WTC11 (cell line): ENCODE results near the gene PLCD4. TPM values are rescaled to one million over a fixed set of nuclear protein-coding genes. Genes with fewer than 3 reads are reported as not detected.
A peak's percentile ranks its signal among the peaks of the same experiment; 100 is the strongest.

Experiments
- ATAC-seq: fragments of 200-7000 bp; cut with Tn5 transposase; 2 replicates; pipeline ENCODE4 v1.10.0; 2021; ENCODE audit warnings: mild to moderate bottlenecking, moderate library complexity
- CTCF ChIA-PET: fragments of 300-600 bp; sonication (Branson Sonifier 250); formaldehyde crosslinking; loops from one replicate; lab custom pipeline; 2021; ENCODE audit warnings: antibody characterized with exemption; lab: Charles Lee
- POLR2A ChIA-PET: fragments of 350-600 bp; sonication (Branson Sonifier 250); formaldehyde crosslinking; loops from one replicate; lab custom pipeline; 2021; ENCODE audit warnings: antibody characterized with exemption; lab: Charles Lee
- DNase-seq: peaks from one replicate; pipeline ENCODE4 v3.0.0; 2021; ENCODE audit warnings: low spot score
- H3K27ac Mint-ChIP-seq: 2 replicates; pipeline ENCODE4 v1.8.0; 2021; ENCODE audit warnings: mixed read lengths
- H3K27me3 Mint-ChIP-seq: 2 replicates; pipeline ENCODE4 v1.8.0; 2021; ENCODE audit warnings: low read depth, mild to moderate bottlenecking, moderate library complexity, mixed read lengths
- H3K36me3 Mint-ChIP-seq: 2 replicates; pipeline ENCODE4 v1.8.0; 2021; ENCODE audit warnings: mixed read lengths
- H3K4me1 Mint-ChIP-seq: 2 replicates; pipeline ENCODE4 v1.8.0; 2022; ENCODE audit warnings: mixed read lengths
- H3K4me3 Mint-ChIP-seq: 2 replicates; pipeline ENCODE4 v1.8.0; 2021; ENCODE audit warnings: mild to moderate bottlenecking, moderate library complexity, mixed read lengths
- H3K9me3 Mint-ChIP-seq: 2 replicates; pipeline ENCODE4 v1.8.0; 2021; ENCODE audit warnings: mixed read lengths
- ARID4B ChIP-seq: sonication (generic); formaldehyde crosslinking; IDR thresholded peaks from 2 replicates; pipeline ENCODE4 v1.8.0; 2023; ENCODE audit warnings: missing genetic modification reagents, mild to moderate bottlenecking, borderline replicate concordance
- ATF3 ChIP-seq: sonication (generic); formaldehyde crosslinking; conservative IDR thresholded peaks from 2 replicates; pipeline ENCODE4 v1.8.1; 2022; ENCODE audit warnings: mild to moderate bottlenecking, missing genetic modification reagents
- EMX1 ChIP-seq: fragments of 250-450 bp; sonication (Bioruptor Pico); IDR thresholded peaks from 2 replicates; pipeline ENCODE4 v1.8.0; 2021; ENCODE audit warnings: mild to moderate bottlenecking
- FOXK1 ChIP-seq: sonication (generic); formaldehyde crosslinking; IDR thresholded peaks from 2 replicates; pipeline ENCODE4 v1.8.0; 2022; ENCODE audit warnings: mild to moderate bottlenecking, moderate library complexity, missing genetic modification reagents
- HMGXB4 ChIP-seq: sonication (generic); formaldehyde crosslinking; IDR thresholded peaks from 2 replicates; pipeline ENCODE4 v1.8.1; 2023; ENCODE audit warnings: mild to moderate bottlenecking, moderate library complexity, missing genetic modification reagents
- JUN ChIP-seq: sonication (generic); formaldehyde crosslinking; IDR thresholded peaks from 2 replicates; pipeline ENCODE4 v1.8.0; 2023; ENCODE audit warnings: mild to moderate bottlenecking, missing genetic modification reagents
- MAX ChIP-seq: sonication (generic); formaldehyde crosslinking; IDR thresholded peaks from 2 replicates; pipeline ENCODE4 v1.8.0; 2022; ENCODE audit warnings: mild to moderate bottlenecking, missing genetic modification reagents
- PREB ChIP-seq: sonication (generic); formaldehyde crosslinking; IDR thresholded peaks from 2 replicates; pipeline ENCODE4 v1.8.1; 2022; ENCODE audit warnings: mild to moderate bottlenecking, missing genetic modification reagents, moderate library complexity, borderline replicate concordance
- SMAD3 ChIP-seq: sonication (generic); formaldehyde crosslinking; IDR thresholded peaks from 2 replicates; pipeline ENCODE4 v1.8.0; 2022; ENCODE audit warnings: missing genetic modification reagents, mild to moderate bottlenecking, borderline replicate concordance
- SOX15 ChIP-seq: fragments of 250-450 bp; sonication (Bioruptor Pico); IDR thresholded peaks from 2 replicates; pipeline ENCODE4 v1.9.0; 2021; ENCODE audit warnings: mild to moderate bottlenecking
- SP1 ChIP-seq: sonication (generic); formaldehyde crosslinking; conservative IDR thresholded peaks from 2 replicates; pipeline ENCODE4 v1.8.1; 2022; ENCODE audit warnings: missing genetic modification reagents
- USF2 ChIP-seq: sonication (generic); formaldehyde crosslinking; IDR thresholded peaks from 2 replicates; pipeline ENCODE4 v1.8.1; 2023; ENCODE audit warnings: mild to moderate bottlenecking, missing genetic modification reagents, moderate library complexity
- ZBTB43 ChIP-seq: sonication (generic); formaldehyde crosslinking; IDR thresholded peaks from 2 replicates; pipeline ENCODE4 v1.8.1; 2023; ENCODE audit warnings: mild to moderate bottlenecking, missing genetic modification reagents
- ZNF416 ChIP-seq: fragments of 250-450 bp; sonication (Bioruptor Pico); IDR thresholded peaks from 2 replicates; pipeline ENCODE4 v1.9.0; 2021; ENCODE audit warnings: mild to moderate bottlenecking, inconsistent platforms
- ZNF423 ChIP-seq: fragments of 250-450 bp; sonication (Bioruptor Pico); IDR thresholded peaks from 2 replicates; pipeline ENCODE4 v2.1.2; 2022; ENCODE audit warnings: mild to moderate bottlenecking, moderate library complexity
- ZNF671 ChIP-seq: fragments of 250-450 bp; sonication (Bioruptor Pico); IDR thresholded peaks from 2 replicates; pipeline ENCODE4 v1.8.0; 2021; ENCODE audit warnings: mild to moderate bottlenecking
- total RNA-seq: library from RNA; stranded (reverse); gene quantifications from 3 replicates; pipeline ENCODE4 v1.2.3, GENCODE V29; 2021

PLCD4 gene
- total RNA-seq, 1 experiment from 2014 or later: 0.28 TPM

GRCh38 chr2:218671654-218672566, 64.2 kb downstream of the PLCD4 start, which contains the start of the genes RNF25 and STK36 (continued):
- TF ChIP-seq MAX (CRISPR knock-in tag): peak; percentile 74
- TF ChIP-seq SOX15 (CRISPR knock-in tag): no peak
- TF ChIP-seq ZNF423: no peak
- 0 out of 2 replicates have a peak, but pooled peaks have one; percentile 8 for TF ChIP-seq USF2
- TF ChIP-seq ZNF671 (CRISPR knock-in tag): no peak
- 0 out of 2 replicates have a peak, but pooled peaks have one; percentile 35 for TF ChIP-seq EMX1 (CRISPR knock-in tag)
- no peak for TF ChIP-seq ZNF416 (CRISPR knock-in tag)
- 0 out of 2 replicates have a peak, but pooled peaks have one; percentile 38 for TF ChIP-seq SP1 (CRISPR knock-in tag)
- TF ChIP-seq FOXK1 (CRISPR knock-in tag): peak; percentile 10
- TF ChIP-seq HMGXB4 (CRISPR knock-in tag): no peak
- no peak for TF ChIP-seq JUN (CRISPR knock-in tag)
- peak; percentile 44; the same call in 1 of the 2 replicates for TF ChIP-seq ARID4B (CRISPR knock-in tag)

- H3K4me1 Mint-ChIP-seq: no peaks in the 10 kb centered on the region
- no peak for DNase-seq
- no peak overlapping the region for H3K27ac Mint-ChIP-seq
- POLR2A ChIA-PET: no interaction called here
- CTCF ChIA-PET: no interaction called here
- no peaks in the 10 kb centered on the region for H3K9me3 Mint-ChIP-seq
- no peak for ATAC-seq
- H3K4me3 Mint-ChIP-seq: no peak overlapping the region
- no peaks in the 10 kb centered on the region for H3K27me3 Mint-ChIP-seq
- no peak for TF ChIP-seq ATF3 (CRISPR knock-in tag)
- TF ChIP-seq ZBTB43 (CRISPR knock-in tag): no peak
- TF ChIP-seq SMAD3 (CRISPR knock-in tag): no peak
- no peak for TF ChIP-seq PREB (CRISPR knock-in tag)
- TF ChIP-seq, all 79 proteins: peak for 0
- H3K36me3 Mint-ChIP-seq: peaks cover 18% of the 10 kb centered on the region
Observed at GRCh38 chr2:218679119-218679518, 71.4 kb downstream of the PLCD4 start.
